Prostate gland (tissue), 2 donors: ENCODE data around the gene SAMD4A.

ENCODE experiments used
- CTCF ChIP-seq, 4 experiments: fragments of 200-600 bp in 2 of 4; fragments of 450-650 bp in 2 of 4; sonication (generic) in 2 of 4; IDR thresholded peaks; 1 replicate in 3 of 4; 2 replicates in 1 of 4; pipeline ENCODE4 v1.5.1; 2016 to 2019; ENCODE audit warnings: antibody characterized with exemption in 4 of 4, mild to moderate bottlenecking in 2 of 4, moderate library complexity in 2 of 4
- POLR2A ChIP-seq: fragments of 450-650 bp; IDR thresholded peaks from one replicate; pipeline ENCODE4 v1.6.1; 2016; ENCODE audit warnings: antibody characterized with exemption, mild to moderate bottlenecking

- TF ChIP-seq POLR2A: no peak
- TF ChIP-seq CTCF (IDR thresholded peaks at IDR 0.05): no peak
These were observed 133.8 kb downstream of the SAMD4A start for GRCh38 chr14:54700717-54701116.
